ENCODE results near the gene GSX1.

Gene GSX1

DNA sequence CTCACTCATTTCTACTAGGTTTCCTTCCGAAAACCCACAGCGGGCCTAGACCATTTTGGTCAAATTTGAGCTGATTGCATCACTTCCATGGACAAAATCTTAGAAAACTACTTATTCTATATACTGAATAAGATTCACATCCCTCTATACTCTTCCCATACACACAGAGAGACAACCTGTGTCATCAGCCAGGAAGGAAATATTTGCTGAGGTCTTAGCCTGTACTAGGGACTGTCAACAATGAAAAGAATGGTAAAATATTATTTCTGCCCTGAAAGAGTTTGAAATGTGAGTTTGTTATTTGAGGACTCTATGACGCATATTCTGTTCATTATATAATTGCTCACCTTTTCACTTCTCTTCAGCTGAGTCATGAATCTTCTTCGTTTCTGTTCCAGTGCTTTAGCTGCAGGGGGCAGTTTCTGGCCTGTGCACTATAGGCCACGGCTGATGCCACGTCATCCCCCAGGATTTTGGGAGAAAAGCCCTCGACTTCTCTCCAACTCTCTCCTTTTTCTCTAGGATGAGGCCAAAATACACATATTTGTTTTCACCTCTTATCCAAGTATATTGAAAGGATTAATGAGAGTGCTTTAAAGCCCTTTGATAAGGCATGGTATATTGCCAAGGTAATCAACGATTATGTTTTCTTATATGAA lies 47.7 kb downstream of the GSX1 start (continued):
- TF ChIP-seq ZNF174 (tag by site-specific recombination; IDR thresholded peaks at IDR 0.05) (no peak), ZNF155 (tag by site-specific recombination; IDR thresholded peaks at IDR 0.05) (no peak), OVOL3 (tag by site-specific recombination; IDR thresholded peaks at IDR 0.05) (no peak), BCL11A (tag by site-specific recombination; IDR thresholded peaks at IDR 0.05; ENCODE audit: low read depth) (0 out of 2 replicates have a peak, but pooled peaks have one; percentile 41), KLF8 (tag by site-specific recombination; IDR thresholded peaks at IDR 0.05) (no peak; the same call in 1 of the 2 replicates), ZNF302 (tag by site-specific recombination; IDR thresholded peaks at IDR 0.05; ENCODE audit: low read depth) (no peak), ZFHX2 (tag by site-specific recombination; conservative IDR thresholded peaks at IDR 0.05) (no peak), ZNF510 (tag by site-specific recombination; IDR thresholded peaks at IDR 0.05; ENCODE audit: insufficient replicate concordance) (no peak), TRIM28 (IDR thresholded peaks at IDR 0.05; ENCODE audit: borderline replicate concordance, low read length) (no peak), ZNF514 (tag by site-specific recombination; IDR thresholded peaks at IDR 0.05) (no peak), GLI2 (tag by site-specific recombination; IDR thresholded peaks at IDR 0.05; ENCODE audit: borderline replicate concordance, low read depth) (no peak), SALL2 (tag by site-specific recombination; IDR thresholded peaks at IDR 0.05; ENCODE audit: borderline replicate concordance) (no peak), RBAK (tag by site-specific recombination; IDR thresholded peaks at IDR 0.05) (no peak), ZNF707 (tag by site-specific recombination; IDR thresholded peaks at IDR 0.05) (no peak), MYNN (tag by site-specific recombination; IDR thresholded peaks at IDR 0.05; ENCODE audit: borderline replicate concordance) (no peak), ZNF677 (tag by site-specific recombination; IDR thresholded peaks at IDR 0.05) (no peak), ZNF239 (tag by site-specific recombination; IDR thresholded peaks at IDR 0.05) (no peak), REPIN1 (tag by site-specific recombination; IDR thresholded peaks at IDR 0.05; ENCODE audit: low read depth) (no peak)
- TF ChIP-seq, protein P1, sequence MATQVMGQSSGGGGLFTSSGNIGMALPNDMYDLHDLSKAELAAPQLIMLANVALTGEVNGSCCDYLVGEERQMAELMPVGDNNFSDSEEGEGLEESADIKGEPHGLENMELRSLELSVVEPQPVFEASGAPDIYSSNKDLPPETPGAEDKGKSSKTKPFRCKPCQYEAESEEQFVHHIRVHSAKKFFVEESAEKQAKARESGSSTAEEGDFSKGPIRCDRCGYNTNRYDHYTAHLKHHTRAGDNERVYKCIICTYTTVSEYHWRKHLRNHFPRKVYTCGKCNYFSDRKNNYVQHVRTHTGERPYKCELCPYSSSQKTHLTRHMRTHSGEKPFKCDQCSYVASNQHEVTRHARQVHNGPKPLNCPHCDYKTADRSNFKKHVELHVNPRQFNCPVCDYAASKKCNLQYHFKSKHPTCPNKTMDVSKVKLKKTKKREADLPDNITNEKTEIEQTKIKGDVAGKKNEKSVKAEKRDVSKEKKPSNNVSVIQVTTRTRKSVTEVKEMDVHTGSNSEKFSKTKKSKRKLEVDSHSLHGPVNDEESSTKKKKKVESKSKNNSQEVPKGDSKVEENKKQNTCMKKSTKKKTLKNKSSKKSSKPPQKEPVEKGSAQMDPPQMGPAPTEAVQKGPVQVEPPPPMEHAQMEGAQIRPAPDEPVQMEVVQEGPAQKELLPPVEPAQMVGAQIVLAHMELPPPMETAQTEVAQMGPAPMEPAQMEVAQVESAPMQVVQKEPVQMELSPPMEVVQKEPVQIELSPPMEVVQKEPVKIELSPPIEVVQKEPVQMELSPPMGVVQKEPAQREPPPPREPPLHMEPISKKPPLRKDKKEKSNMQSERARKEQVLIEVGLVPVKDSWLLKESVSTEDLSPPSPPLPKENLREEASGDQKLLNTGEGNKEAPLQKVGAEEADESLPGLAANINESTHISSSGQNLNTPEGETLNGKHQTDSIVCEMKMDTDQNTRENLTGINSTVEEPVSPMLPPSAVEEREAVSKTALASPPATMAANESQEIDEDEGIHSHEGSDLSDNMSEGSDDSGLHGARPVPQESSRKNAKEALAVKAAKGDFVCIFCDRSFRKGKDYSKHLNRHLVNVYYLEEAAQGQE (tag by site-specific recombination; IDR thresholded peaks at IDR 0.05), result no peak
- TF ChIP-seq, protein P2, sequence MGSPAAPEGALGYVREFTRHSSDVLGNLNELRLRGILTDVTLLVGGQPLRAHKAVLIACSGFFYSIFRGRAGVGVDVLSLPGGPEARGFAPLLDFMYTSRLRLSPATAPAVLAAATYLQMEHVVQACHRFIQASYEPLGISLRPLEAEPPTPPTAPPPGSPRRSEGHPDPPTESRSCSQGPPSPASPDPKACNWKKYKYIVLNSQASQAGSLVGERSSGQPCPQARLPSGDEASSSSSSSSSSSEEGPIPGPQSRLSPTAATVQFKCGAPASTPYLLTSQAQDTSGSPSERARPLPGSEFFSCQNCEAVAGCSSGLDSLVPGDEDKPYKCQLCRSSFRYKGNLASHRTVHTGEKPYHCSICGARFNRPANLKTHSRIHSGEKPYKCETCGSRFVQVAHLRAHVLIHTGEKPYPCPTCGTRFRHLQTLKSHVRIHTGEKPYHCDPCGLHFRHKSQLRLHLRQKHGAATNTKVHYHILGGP (tag by site-specific recombination; IDR thresholded peaks at IDR 0.05), result no peak
- TF ChIP-seq, protein P3, sequence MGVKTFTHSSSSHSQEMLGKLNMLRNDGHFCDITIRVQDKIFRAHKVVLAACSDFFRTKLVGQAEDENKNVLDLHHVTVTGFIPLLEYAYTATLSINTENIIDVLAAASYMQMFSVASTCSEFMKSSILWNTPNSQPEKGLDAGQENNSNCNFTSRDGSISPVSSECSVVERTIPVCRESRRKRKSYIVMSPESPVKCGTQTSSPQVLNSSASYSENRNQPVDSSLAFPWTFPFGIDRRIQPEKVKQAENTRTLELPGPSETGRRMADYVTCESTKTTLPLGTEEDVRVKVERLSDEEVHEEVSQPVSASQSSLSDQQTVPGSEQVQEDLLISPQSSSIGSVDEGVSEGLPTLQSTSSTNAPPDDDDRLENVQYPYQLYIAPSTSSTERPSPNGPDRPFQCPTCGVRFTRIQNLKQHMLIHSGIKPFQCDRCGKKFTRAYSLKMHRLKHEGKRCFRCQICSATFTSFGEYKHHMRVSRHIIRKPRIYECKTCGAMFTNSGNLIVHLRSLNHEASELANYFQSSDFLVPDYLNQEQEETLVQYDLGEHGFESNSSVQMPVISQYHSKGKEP (tag by site-specific recombination; IDR thresholded peaks at IDR 0.05), result no peak
- TF ChIP-seq, protein P4, sequence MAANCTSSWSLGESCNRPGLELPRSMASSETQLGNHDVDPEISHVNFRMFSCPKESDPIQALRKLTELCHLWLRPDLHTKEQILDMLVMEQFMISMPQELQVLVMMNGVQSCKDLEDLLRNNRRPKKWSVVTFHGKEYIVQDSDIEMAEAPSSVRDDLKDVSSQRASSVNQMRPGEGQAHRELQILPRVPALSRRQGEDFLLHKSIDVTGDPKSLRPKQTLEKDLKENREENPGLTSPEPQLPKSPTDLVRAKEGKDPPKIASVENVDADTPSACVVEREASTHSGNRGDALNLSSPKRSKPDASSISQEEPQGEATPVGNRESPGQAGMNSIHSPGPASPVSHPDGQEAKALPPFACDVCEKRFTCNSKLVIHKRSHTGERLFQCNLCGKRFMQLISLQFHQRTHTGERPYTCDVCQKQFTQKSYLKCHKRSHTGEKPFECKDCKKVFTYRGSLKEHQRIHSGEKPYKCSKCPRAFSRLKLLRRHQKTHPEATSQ (tag by site-specific recombination; IDR thresholded peaks at IDR 0.05), result no peak
- TF ChIP-seq, protein P5, sequence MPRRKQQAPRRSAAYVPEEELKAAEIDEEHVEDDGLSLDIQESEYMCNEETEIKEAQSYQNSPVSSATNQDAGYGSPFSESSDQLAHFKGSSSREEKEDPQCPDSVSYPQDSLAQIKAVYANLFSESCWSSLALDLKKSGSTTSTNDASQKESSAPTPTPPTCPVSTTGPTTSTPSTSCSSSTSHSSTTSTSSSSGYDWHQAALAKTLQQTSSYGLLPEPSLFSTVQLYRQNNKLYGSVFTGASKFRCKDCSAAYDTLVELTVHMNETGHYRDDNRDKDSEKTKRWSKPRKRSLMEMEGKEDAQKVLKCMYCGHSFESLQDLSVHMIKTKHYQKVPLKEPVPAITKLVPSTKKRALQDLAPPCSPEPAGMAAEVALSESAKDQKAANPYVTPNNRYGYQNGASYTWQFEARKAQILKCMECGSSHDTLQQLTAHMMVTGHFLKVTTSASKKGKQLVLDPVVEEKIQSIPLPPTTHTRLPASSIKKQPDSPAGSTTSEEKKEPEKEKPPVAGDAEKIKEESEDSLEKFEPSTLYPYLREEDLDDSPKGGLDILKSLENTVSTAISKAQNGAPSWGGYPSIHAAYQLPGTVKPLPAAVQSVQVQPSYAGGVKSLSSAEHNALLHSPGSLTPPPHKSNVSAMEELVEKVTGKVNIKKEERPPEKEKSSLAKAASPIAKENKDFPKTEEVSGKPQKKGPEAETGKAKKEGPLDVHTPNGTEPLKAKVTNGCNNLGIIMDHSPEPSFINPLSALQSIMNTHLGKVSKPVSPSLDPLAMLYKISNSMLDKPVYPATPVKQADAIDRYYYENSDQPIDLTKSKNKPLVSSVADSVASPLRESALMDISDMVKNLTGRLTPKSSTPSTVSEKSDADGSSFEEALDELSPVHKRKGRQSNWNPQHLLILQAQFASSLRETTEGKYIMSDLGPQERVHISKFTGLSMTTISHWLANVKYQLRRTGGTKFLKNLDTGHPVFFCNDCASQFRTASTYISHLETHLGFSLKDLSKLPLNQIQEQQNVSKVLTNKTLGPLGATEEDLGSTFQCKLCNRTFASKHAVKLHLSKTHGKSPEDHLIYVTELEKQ (tag by site-specific recombination; IDR thresholded peaks at IDR 0.05; ENCODE audit: borderline replicate concordance), result no peak
- TF ChIP-seq, protein P6, sequence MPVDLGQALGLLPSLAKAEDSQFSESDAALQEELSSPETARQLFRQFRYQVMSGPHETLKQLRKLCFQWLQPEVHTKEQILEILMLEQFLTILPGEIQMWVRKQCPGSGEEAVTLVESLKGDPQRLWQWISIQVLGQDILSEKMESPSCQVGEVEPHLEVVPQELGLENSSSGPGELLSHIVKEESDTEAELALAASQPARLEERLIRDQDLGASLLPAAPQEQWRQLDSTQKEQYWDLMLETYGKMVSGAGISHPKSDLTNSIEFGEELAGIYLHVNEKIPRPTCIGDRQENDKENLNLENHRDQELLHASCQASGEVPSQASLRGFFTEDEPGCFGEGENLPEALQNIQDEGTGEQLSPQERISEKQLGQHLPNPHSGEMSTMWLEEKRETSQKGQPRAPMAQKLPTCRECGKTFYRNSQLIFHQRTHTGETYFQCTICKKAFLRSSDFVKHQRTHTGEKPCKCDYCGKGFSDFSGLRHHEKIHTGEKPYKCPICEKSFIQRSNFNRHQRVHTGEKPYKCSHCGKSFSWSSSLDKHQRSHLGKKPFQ (tag by site-specific recombination; IDR thresholded peaks at IDR 0.05), result no peak
